Esophagus muscularis mucosa (tissue), 4 donors: ENCODE measurements around the gene DR1.

Experiments used
- EP300 ChIP-seq: sonication (generic); formaldehyde crosslinking; IDR thresholded peaks from one replicate; pipeline ENCODE4 v1.6.1; 2017; ENCODE audit warnings: antibody characterized with exemption
- POLR2A ChIP-seq: fragments of 450-650 bp; IDR thresholded peaks from one replicate; pipeline ENCODE4 v1.6.1; 2017; ENCODE audit warnings: antibody characterized with exemption, moderate library complexity, mild to moderate bottlenecking, low read depth
- POLR2AphosphoS5 ChIP-seq, 2 donors: sonication (generic); formaldehyde crosslinking; IDR thresholded peaks; one replicate each; pipeline ENCODE4 v1.6.1; 2017; ENCODE audit warnings: antibody characterized with exemption in 2 of 2
- TF ChIP-seq, protein P1 (sequence below), 3 experiments: fragments of 200-600 bp in 2 of 3; fragments of 450-650 bp in 1 of 3; sonication (generic) in 2 of 3; IDR thresholded peaks; one replicate each; pipeline ENCODE4 v1.5.1; 2017 to 2019; ENCODE audit warnings: antibody characterized with exemption in 3 of 3, mild to moderate bottlenecking in 2 of 3, moderate library complexity in 1 of 3

DNA sequence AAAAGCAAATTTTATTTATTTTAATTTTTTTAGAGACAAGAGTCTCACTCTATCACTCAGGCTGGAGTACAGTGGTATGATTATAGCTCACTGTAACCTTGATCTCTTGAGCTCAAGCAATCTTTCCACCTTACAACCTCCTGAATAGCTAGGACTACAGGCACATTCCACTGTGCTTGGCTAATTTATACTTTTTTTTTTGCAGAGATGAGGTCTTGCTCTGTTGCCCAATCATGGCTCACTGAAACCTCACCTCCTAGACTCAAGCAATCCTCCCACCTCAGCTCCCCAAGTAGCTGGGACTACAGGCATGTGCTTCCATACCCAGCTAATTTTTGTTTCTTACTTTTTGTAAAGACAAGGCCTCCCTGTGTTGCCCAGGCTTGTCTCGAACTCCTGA is 49.5 kb downstream of the DR1 start:
- TF ChIP-seq, protein P1, sequence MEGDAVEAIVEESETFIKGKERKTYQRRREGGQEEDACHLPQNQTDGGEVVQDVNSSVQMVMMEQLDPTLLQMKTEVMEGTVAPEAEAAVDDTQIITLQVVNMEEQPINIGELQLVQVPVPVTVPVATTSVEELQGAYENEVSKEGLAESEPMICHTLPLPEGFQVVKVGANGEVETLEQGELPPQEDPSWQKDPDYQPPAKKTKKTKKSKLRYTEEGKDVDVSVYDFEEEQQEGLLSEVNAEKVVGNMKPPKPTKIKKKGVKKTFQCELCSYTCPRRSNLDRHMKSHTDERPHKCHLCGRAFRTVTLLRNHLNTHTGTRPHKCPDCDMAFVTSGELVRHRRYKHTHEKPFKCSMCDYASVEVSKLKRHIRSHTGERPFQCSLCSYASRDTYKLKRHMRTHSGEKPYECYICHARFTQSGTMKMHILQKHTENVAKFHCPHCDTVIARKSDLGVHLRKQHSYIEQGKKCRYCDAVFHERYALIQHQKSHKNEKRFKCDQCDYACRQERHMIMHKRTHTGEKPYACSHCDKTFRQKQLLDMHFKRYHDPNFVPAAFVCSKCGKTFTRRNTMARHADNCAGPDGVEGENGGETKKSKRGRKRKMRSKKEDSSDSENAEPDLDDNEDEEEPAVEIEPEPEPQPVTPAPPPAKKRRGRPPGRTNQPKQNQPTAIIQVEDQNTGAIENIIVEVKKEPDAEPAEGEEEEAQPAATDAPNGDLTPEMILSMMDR (IDR thresholded peaks at IDR 0.05): no peak
- TF ChIP-seq EP300 (no peak), POLR2AphosphoS5 (IDR thresholded peaks at IDR 0.05) (no peak), POLR2A (no peak)
